Tibial artery (tissue), 4 donors: ENCODE data around the gene RENBP.
A peak's percentile ranks its signal among the peaks of the same experiment; 100 is the strongest.

Experiments
- DNase-seq, 2 donors: peaks; one replicate each; pipeline ENCODE4 v3.0.0-alpha.2; 2019
- H3K27ac ChIP-seq, 2 donors: fragments of 200-600 bp; sonication (generic) in 1 of 2; 1 replicate in 1 of 2; 2 replicates in 1 of 2; pipeline ENCODE4 v1.5.1; 2018 to 2019; ENCODE audit warnings: mild to moderate bottlenecking in 1 of 2
- H3K27me3 ChIP-seq, 2 donors: fragments of 200-600 bp; sonication (generic) in 1 of 2; one replicate each; pipeline versions ENCODE4 v1.5.1 to v1.6.0; 2016 to 2019
- H3K36me3 ChIP-seq, 3 donors: fragments of 200-600 bp; sonication (generic) in 2 of 3; one replicate each; pipeline ENCODE4 v1.5.1; 2016 to 2019; ENCODE audit warnings: mild to moderate bottlenecking in 2 of 3
- H3K4me1 ChIP-seq, 4 donors: fragments of 200-600 bp; sonication (generic) in 2 of 4; 1 replicate in 3 of 4; 2 replicates in 1 of 4; pipeline ENCODE4 v1.5.1; 2016 to 2019
- H3K4me3 ChIP-seq, 2 donors: fragments of 200-600 bp; sonication (generic) in 1 of 2; 1 replicate in 1 of 2; 2 replicates in 1 of 2; pipeline ENCODE4 v1.5.1; 2018 to 2019; ENCODE audit warnings: mild to moderate bottlenecking in 2 of 2
- H3K9me3 ChIP-seq, 3 donors: fragments of 200-600 bp; sonication (generic) in 1 of 3; one replicate each; pipeline ENCODE4 v1.5.1; 2016 to 2019
- intact Hi-C: fragments of 100-400 bp; cut with DNase I; formaldehyde crosslinking; loops from one replicate; pipeline ENCODE4 v1.15.0; 2023; ENCODE audit warnings: low total_unique reads
- TF ChIP-seq, protein P1 (sequence below), 2 experiments: fragments of 200-600 bp in 1 of 2; fragments of 450-650 bp in 1 of 2; IDR thresholded peaks; one replicate each; pipeline ENCODE4 v1.5.1; 2017 to 2019; ENCODE audit warnings: antibody characterized with exemption in 2 of 2, mild to moderate bottlenecking in 1 of 2, moderate library complexity in 1 of 2

RENBP gene

DNA sequence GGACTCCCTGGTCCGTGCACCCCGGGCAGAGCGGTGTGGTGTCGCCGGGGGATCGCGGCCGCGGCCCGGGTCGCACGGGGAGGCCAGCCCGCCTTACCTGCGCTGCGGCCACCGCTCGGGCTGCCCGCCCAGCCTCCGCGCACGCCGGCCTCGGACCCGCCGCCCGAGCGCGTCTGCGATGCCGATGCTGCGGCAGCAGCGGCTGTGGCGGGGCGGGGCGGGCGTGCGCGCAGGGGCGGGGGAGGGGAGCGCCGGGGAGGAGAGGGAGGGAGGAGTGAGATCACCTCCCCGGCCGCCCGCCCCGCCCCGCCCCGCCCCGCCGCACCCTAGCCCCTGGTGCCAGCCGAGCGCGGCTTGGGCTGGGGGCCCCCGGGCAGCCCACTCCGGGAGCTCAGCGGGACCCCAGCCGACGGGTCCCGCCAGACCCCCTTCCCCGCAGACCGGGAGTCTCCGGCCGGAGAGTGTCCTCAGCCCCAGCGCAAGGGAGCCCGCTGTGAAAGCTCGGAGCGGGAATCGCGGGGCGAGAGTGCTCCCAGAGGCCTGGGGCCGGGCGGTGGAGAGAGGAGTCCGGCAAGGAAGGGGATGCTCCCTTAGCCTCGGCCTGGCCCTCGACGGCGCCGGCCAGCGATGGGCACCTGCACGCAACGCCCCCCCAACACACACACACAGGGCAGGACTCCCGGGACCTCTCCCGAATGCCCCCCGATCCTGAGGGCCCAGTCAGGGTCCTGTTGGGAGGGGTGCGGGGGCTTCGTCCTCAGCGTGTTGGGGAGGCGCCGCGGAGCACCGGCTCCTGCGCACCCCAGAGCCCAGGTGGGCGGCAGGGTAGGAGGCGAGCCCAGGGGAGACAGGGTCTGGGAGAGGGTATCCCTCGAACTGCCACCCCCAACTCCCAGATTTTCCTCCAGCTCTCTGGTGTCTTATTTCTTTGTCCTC lies 58.2 kb downstream of the RENBP start, which contains the start of gene L1CAM:
L1CAM (minus strand) TSS at position 206 of the 936 bp plus-strand sequence. CDS start 10,337 bp downstream, outside the sequence.
- no peaks in the 10 kb centered on the region for H3K36me3 ChIP-seq
- H3K9me3 ChIP-seq = no peaks in the 10 kb centered on the region
- TF ChIP-seq, protein P1, sequence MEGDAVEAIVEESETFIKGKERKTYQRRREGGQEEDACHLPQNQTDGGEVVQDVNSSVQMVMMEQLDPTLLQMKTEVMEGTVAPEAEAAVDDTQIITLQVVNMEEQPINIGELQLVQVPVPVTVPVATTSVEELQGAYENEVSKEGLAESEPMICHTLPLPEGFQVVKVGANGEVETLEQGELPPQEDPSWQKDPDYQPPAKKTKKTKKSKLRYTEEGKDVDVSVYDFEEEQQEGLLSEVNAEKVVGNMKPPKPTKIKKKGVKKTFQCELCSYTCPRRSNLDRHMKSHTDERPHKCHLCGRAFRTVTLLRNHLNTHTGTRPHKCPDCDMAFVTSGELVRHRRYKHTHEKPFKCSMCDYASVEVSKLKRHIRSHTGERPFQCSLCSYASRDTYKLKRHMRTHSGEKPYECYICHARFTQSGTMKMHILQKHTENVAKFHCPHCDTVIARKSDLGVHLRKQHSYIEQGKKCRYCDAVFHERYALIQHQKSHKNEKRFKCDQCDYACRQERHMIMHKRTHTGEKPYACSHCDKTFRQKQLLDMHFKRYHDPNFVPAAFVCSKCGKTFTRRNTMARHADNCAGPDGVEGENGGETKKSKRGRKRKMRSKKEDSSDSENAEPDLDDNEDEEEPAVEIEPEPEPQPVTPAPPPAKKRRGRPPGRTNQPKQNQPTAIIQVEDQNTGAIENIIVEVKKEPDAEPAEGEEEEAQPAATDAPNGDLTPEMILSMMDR (IDR thresholded peaks at IDR 0.05) = no peak
- peaks cover 0 to 11% (median 7%) of the 10 kb centered on the region in 4 donors for H3K4me1 ChIP-seq
- peak within 1 kb of the TSS in 1 of 2 donors; percentile 25 for H3K4me3 ChIP-seq
- DNase-seq = no peak
- H3K27ac ChIP-seq = no peak within 1 kb of the TSS
- peaks cover 0 to 57% of the 10 kb centered on the region in 2 donors for H3K27me3 ChIP-seq
- intact Hi-C loops = no loop called here
